OCI-LY1 (cell line): Measurements from ENCODE around the gene PIK3R5.
"Not testable (repeated sequence)": the region's sequence is repeated elsewhere in the genome, so short reads cannot be mapped to it uniquely, and the experiment has no call there.

Experiments
- H2AFZ ChIP-seq: fragments of 200-600 bp; sonication (generic), shearing (Covaris generic); 2 replicates; pipeline ENCODE4 v1.6.0; 2014; ENCODE audit warnings: antibody characterized with exemption, mild to moderate bottlenecking, low read length
- H3F3A ChIP-seq: fragments of 200-600 bp; sonication (generic), shearing (Covaris generic); 2 replicates; pipeline ENCODE4 v1.6.0; 2014; ENCODE audit warnings: mild to moderate bottlenecking, antibody characterized with exemption, low read length, moderate library complexity; ENCODE audit not compliant: insufficient read depth
- H3K27ac ChIP-seq: fragments of 200-600 bp; sonication (generic); 2 replicates; pipeline ENCODE4 v1.5.1; 2014; ENCODE audit warnings: low read length, mixed run types, mild to moderate bottlenecking, low read depth; ENCODE audit not compliant: poor library complexity, severe bottlenecking
- H3K27me3 ChIP-seq: fragments of 200-600 bp; sonication (generic); 2 replicates; pipeline ENCODE4 v1.6.0; 2014; ENCODE audit warnings: antibody characterized with exemption, mild to moderate bottlenecking, low read length, moderate library complexity; ENCODE audit not compliant: insufficient read depth
- H3K36me3 ChIP-seq: fragments of 200-600 bp; sonication (generic); 2 replicates; pipeline ENCODE4 v1.6.1; 2014; ENCODE audit warnings: mild to moderate bottlenecking, antibody characterized with exemption, low read length, moderate library complexity, mixed read lengths; ENCODE audit not compliant: insufficient read depth
- H3K4me1 ChIP-seq: fragments of 200-600 bp; sonication (generic); 2 replicates; pipeline ENCODE4 v1.5.1; 2014; ENCODE audit warnings: mild to moderate bottlenecking, low read length, moderate library complexity; ENCODE audit not compliant: insufficient read depth, severe bottlenecking
- H3K4me2 ChIP-seq: fragments of 200-600 bp; sonication (generic), shearing (Covaris generic); 2 replicates; pipeline ENCODE4 v1.6.1; 2014; ENCODE audit warnings: low read length
- H3K4me3 ChIP-seq: fragments of 200-600 bp; sonication (generic); 2 replicates; pipeline ENCODE4 v1.5.1; 2014; ENCODE audit warnings: low read length, low read depth, mild to moderate bottlenecking, mixed read lengths; ENCODE audit not compliant: poor library complexity, severe bottlenecking
- H3K79me2 ChIP-seq: fragments of 200-600 bp; shearing (Covaris generic); 2 replicates; pipeline ENCODE4 v1.6.1; 2016; ENCODE audit warnings: mixed run types, low read length, mixed read lengths; ENCODE audit not compliant: insufficient read depth
- H3K9ac ChIP-seq: fragments of 200-600 bp; sonication (generic), shearing (Covaris generic); 2 replicates; pipeline ENCODE4 v1.6.1; 2014; ENCODE audit warnings: mild to moderate bottlenecking, low read length, mixed read lengths
- H3K9me2 ChIP-seq: fragments of 200-600 bp; sonication (generic), shearing (Covaris generic); 2 replicates; pipeline ENCODE4 v1.6.1; 2014; ENCODE audit warnings: low read depth, mild to moderate bottlenecking, low read length, mixed read lengths
- H3K9me3 ChIP-seq: fragments of 200-600 bp; shearing (Covaris generic); 2 replicates; pipeline ENCODE4 v1.6.1; 2014; ENCODE audit warnings: low read length, mixed read lengths
- H4K20me1 ChIP-seq: fragments of 200-600 bp; sonication (generic), shearing (Covaris generic); 2 replicates; pipeline ENCODE4 v1.6.0; 2016; ENCODE audit warnings: mild to moderate bottlenecking, low read length; ENCODE audit not compliant: insufficient read depth
- EZH2 ChIP-seq: fragments of 200-600 bp; sonication (generic), shearing (Covaris generic); IDR thresholded peaks from 2 replicates; pipeline ENCODE4 v1.8.0; 2017; ENCODE audit warnings: borderline replicate concordance, mixed run types, mild to moderate bottlenecking, antibody characterized with exemption, low read length, moderate library complexity, mixed read lengths
- TF ChIP-seq, protein P1 (sequence below): fragments of 200-600 bp; sonication (generic), shearing (Covaris generic); IDR thresholded peaks from 2 replicates; pipeline ENCODE4 v1.5.1; 2017; ENCODE audit warnings: mild to moderate bottlenecking, antibody characterized with exemption, low read length, moderate library complexity, mixed read lengths

The PIK3R5 gene

DNA sequence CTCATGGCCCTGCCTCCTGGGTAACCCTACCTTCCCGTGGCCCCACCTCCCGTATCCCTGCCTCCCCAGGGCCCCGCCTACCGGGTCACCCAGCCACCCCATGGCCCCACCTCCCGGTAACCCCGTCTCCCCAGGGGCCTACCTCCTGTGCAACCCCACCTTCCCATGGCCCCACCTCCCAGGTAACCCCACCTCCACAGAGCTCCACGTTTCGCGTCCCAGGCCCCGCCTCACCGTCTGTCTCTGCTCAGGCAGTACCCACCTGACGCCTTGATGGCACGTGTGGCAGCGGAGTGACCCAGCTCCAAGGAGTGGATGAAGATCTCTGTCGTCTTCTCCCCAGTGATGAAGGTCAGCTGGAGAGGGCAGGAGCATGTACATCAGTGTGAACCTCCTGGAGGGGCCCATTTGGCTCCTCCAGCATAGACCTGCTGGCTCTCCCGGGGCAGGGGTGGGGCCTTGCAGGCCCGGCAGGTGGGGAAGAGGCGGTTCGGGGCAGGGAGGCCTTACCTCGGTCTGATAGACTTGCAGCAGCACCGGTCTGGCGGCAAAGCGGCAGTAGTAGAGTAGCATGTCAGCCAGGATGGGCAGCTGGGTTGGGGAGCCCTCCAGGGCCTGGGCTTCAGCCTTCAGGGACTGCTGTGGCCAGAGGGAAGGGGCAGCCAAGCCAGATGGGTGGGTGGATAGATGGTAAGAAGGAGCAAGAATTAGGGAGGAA lies 79.4 kb downstream of the PIK3R5 start:
- H3K9ac ChIP-seq = no peak overlapping the region
- no peak overlapping the region for H3K27ac ChIP-seq
- no peaks in the 10 kb centered on the region for H3F3A ChIP-seq
- H2AFZ ChIP-seq = no peak overlapping the region
- TF ChIP-seq EZH2 = no peak
- TF ChIP-seq, protein P1, sequence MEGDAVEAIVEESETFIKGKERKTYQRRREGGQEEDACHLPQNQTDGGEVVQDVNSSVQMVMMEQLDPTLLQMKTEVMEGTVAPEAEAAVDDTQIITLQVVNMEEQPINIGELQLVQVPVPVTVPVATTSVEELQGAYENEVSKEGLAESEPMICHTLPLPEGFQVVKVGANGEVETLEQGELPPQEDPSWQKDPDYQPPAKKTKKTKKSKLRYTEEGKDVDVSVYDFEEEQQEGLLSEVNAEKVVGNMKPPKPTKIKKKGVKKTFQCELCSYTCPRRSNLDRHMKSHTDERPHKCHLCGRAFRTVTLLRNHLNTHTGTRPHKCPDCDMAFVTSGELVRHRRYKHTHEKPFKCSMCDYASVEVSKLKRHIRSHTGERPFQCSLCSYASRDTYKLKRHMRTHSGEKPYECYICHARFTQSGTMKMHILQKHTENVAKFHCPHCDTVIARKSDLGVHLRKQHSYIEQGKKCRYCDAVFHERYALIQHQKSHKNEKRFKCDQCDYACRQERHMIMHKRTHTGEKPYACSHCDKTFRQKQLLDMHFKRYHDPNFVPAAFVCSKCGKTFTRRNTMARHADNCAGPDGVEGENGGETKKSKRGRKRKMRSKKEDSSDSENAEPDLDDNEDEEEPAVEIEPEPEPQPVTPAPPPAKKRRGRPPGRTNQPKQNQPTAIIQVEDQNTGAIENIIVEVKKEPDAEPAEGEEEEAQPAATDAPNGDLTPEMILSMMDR = no peak
- H3K9me2 ChIP-seq = no peaks in the 10 kb centered on the region
- no peaks in the 10 kb centered on the region for H3K36me3 ChIP-seq
- no peaks in the 10 kb centered on the region for H3K79me2 ChIP-seq
- H3K4me3 ChIP-seq = no peak overlapping the region
- no peaks in the 10 kb centered on the region for H3K4me1 ChIP-seq
- no peaks in the 10 kb centered on the region for H3K27me3 ChIP-seq
- H3K9me3 ChIP-seq = no peaks in the 10 kb centered on the region
- H4K20me1 ChIP-seq = no peaks in the 10 kb centered on the region
- no peak overlapping the region for H3K4me2 ChIP-seq

- H3K9me3 ChIP-seq, H3K4me1 ChIP-seq, H3F3A ChIP-seq, H3K27ac ChIP-seq, H3K4me3 ChIP-seq, H3K9me2 ChIP-seq, H2AFZ ChIP-seq, H3K4me2 ChIP-seq, H4K20me1 ChIP-seq, H3K27me3 ChIP-seq, H3K9ac ChIP-seq, H3K79me2 ChIP-seq, H3K36me3 ChIP-seq: not testable (repeated sequence)
Measured at GRCh38 chr17:8885163-8885966, 80.1 kb downstream of the PIK3R5 start.

DNA sequence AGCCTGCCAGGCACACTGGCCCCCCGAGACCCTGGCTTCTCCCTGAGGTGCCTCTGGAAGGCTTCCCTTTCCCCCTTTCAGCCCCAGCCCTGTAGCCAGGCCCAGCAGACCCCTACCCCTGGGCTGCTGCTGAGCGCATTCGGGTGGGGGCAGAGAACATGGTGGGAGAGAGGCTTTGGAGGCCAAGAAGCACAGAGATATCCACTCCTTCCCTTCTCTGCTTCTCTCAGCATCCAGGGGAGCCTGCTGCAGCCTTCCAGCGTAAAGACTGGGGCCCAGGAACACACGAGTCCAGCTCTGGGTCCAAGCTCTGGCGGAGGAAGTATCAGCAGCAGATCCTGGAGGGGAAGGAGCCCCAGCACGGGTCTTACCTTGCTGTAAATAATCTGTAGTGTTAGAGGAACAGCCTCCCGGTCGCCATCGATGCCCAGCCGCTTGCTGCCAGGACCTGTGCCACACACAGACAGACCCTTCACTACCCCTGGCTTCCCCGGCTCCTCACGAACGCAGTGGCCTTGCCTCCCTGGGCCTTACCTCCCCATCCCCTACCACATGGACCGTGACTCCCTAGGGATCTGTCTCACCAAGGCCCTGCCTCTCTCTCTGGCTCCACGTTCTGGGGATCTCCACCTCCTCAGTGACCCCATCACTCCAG lies 81.0 kb downstream of the PIK3R5 start:
- Histone ChIP-seq H3F3A (no peaks in the 10 kb centered on the region), H3K4me1 (no peaks in the 10 kb centered on the region), H2AFZ (no peak overlapping the region), H3K27me3 (no peaks in the 10 kb centered on the region), H3K27ac (no peak overlapping the region), H3K36me3 (no peaks in the 10 kb centered on the region), H3K4me2 (no peak overlapping the region), H3K9me3 (no peaks in the 10 kb centered on the region), H3K79me2 (no peaks in the 10 kb centered on the region), H3K9ac (no peak overlapping the region), H3K4me3 (no peak overlapping the region), H3K9me2 (no peaks in the 10 kb centered on the region), H4K20me1 (no peaks in the 10 kb centered on the region)
- TF ChIP-seq EZH2 = no peak
- TF ChIP-seq, protein P1 = no peak
